Tibial nerve (tissue), 4 donors: ENCODE data around the gene DDB1. TPM values are rescaled to one million over a fixed set of nuclear protein-coding genes. Genes with fewer than 3 reads are reported as not detected.
A peak's percentile ranks its signal among the peaks of the same experiment; 100 is the strongest.

ENCODE experiments used
- DNase-seq, 2 donors: peaks; one replicate each; pipeline ENCODE4 v3.0.0-alpha.2; 2019; ENCODE audit warnings: low spot score in 2 of 2
- H3K27ac ChIP-seq, 4 donors: fragments of 200-600 bp; sonication (generic) in 3 of 4; one replicate each; pipeline ENCODE4 v1.5.1; 2017 to 2019; ENCODE audit warnings: mild to moderate bottlenecking in 1 of 4
- H3K27me3 ChIP-seq, 2 donors: fragments of 200-600 bp; sonication (generic) in 1 of 2; one replicate each; pipeline versions ENCODE4 v1.5.1 to v1.6.0; 2017 to 2019
- H3K36me3 ChIP-seq, 3 donors: fragments of 200-600 bp; sonication (generic); one replicate each; pipeline ENCODE4 v1.5.1; 2018 to 2019
- H3K4me1 ChIP-seq, 4 donors: fragments of 200-600 bp; sonication (generic) in 3 of 4; one replicate each; pipeline ENCODE4 v1.5.1; 2017 to 2019
- H3K4me3 ChIP-seq, 4 donors: fragments of 200-600 bp; sonication (generic) in 3 of 4; one replicate each; pipeline ENCODE4 v1.5.1; 2017 to 2019; ENCODE audit warnings: mild to moderate bottlenecking in 1 of 4, moderate library complexity in 1 of 4
- H3K9me3 ChIP-seq, 4 donors: fragments of 200-600 bp; sonication (generic) in 3 of 4; one replicate each; pipeline ENCODE4 v1.5.1; 2017 to 2019
- CTCF ChIP-seq, 5 experiments: fragments of 200-600 bp in 3 of 5; fragments of 450-650 bp in 2 of 5; sonication (generic) in 3 of 5; IDR thresholded peaks; one replicate each; pipeline ENCODE4 v1.5.1; 2016 to 2019; ENCODE audit warnings: antibody characterized with exemption in 5 of 5, mild to moderate bottlenecking in 3 of 5, moderate library complexity in 2 of 5
- EP300 ChIP-seq, 2 donors: sonication (generic); formaldehyde crosslinking; IDR thresholded peaks; one replicate each; pipeline ENCODE4 v1.6.1; 2017; ENCODE audit warnings: antibody characterized with exemption in 2 of 2, mild to moderate bottlenecking in 1 of 2
- POLR2A ChIP-seq, 2 donors: fragments of 450-650 bp; IDR thresholded peaks; one replicate each; pipeline ENCODE4 v1.6.1; 2017; ENCODE audit warnings: antibody characterized with exemption in 2 of 2, mild to moderate bottlenecking in 2 of 2, moderate library complexity in 2 of 2
- WGBS, 2 donors: methylation state at CpG; one replicate each; pipeline ENCODE4 v1.1.5; 2018; 5-methylcytosine and 5-hydroxymethylcytosine counted together
- total RNA-seq, 4 donors: library from RNA; depleted of rRNA; stranded (reverse); fragments of >200 nt; gene quantifications; one replicate each; pipeline ENCODE4 v1.1.0, GENCODE V29; 2016

Gene DDB1
- 100 to 1,000 TPM; 100 to 138 (median 113) TPM for total RNA-seq

DNA sequence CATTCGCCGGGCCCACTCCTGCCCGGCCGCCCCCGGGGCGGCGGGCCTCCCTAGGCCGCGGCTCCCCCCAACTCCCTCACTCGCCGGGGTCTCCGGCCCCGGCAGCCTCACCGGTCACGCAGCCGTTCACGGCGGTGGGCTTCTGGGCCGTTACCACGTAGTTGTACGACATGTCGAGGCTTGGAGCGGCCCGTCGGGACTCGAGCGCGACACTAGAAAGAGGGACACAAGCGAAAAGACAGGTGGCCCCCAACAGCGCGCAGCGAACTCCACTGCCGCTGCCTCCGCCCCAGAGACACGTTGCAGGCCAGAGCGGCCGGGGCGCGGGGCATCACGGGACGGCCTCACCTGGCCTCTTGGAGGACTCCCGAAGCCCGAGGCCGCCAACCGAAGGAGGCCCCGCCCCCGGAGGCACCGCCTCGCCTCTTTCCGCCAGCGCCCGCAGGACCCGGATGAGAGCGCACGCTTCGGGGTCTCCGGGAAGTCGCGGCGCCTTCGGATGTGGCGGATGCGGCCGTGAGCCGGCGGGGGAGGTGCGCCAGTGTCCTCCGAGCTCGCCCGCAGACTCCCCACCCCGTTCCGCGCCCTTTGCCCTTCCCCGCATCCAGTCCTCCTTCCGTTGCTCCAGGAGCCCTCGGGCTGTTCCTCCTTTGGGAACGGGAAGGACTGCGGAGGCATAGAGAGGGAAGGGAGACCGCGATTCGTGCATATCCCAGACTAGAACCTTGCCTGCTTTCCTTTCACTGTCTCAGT lies at the start of gene DDB1, which contains the start of gene TKFC:
DDB1 (minus strand) TSS at position 309 of the 753 bp plus-strand sequence; CDS start at position 172, 137 bp downstream.
TKFC (plus strand) TSS at position 432 of the 753 bp plus-strand sequence. CDS start 1,501 bp downstream, outside the sequence.
- H3K27ac ChIP-seq: peak within 1 kb of the TSS; percentile 70 to 97 (median 96)
- no peaks in the 10 kb centered on the region for H3K9me3 ChIP-seq
- H3K4me3 ChIP-seq: peak within 1 kb of the TSS; percentile 55 to 100 (median 99)
- H3K27me3 ChIP-seq: no peaks in the 10 kb centered on the region
- TF ChIP-seq EP300 (IDR thresholded peaks at IDR 0.05) (peak; percentile 72 to 92), POLR2A (IDR thresholded peaks at IDR 0.05) (peak; percentile 59 to 82), CTCF (IDR thresholded peaks at IDR 0.05) (peak in 2 of 5 experiments; percentile 39 to 50)
- peaks cover 0 to 26% (median 0%) of the 10 kb centered on the region in 3 donors for H3K36me3 ChIP-seq
- H3K4me1 ChIP-seq: peaks cover 0 to 73% (median 20%) of the 10 kb centered on the region in 4 donors
- WGBS, 2 donors: 1% methylated on average over 34 to 62 of the region's 81 CpGs
- DNase-seq: peak; percentile 85

DNA sequence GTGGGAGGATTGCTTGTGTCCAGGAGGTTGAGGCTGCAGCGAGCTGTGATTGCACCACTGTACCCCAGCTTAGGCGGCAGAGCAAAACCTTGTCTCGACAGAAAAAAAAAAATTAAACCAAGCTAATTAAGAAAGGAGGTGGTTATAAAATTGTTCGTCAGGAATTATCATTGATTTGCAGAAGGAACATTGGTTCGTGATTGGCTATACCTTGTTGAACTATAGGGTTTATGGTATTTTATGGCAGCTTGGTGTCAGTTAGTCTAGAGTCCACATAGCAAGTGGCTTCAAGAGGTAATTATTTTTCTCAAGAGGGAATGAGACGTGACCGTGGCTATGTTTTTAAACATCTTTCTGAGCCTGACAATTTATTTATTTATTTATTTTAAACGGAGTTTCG lies 48.0 kb upstream of the DDB1 start:
- peaks cover 0 to 22% (median 2%) of the 10 kb centered on the region in 4 donors for H3K4me1 ChIP-seq
- no peaks in the 10 kb centered on the region for H3K27me3 ChIP-seq
- WGBS, 2 donors: 96 to 97% methylated on average over 9 of the region's 9 CpGs
- no peak for TF ChIP-seq EP300 (IDR thresholded peaks at IDR 0.05)
- no peak for TF ChIP-seq CTCF (IDR thresholded peaks at IDR 0.05)
- TF ChIP-seq POLR2A (IDR thresholded peaks at IDR 0.05): no peak
- H3K4me3 ChIP-seq: no peak overlapping the region
- DNase-seq: no peak
- H3K36me3 ChIP-seq: peaks cover 0 to 15% (median 0%) of the 10 kb centered on the region in 3 donors
- no peaks in the 10 kb centered on the region for H3K9me3 ChIP-seq
- no peak overlapping the region for H3K27ac ChIP-seq

- 71 to 78% methylated on average over 5 of the region's 5 CpGs for WGBS, 2 donors
These were observed 45.9 kb upstream of the DDB1 start for GRCh38 chr11:61378713-61379313.

DNA sequence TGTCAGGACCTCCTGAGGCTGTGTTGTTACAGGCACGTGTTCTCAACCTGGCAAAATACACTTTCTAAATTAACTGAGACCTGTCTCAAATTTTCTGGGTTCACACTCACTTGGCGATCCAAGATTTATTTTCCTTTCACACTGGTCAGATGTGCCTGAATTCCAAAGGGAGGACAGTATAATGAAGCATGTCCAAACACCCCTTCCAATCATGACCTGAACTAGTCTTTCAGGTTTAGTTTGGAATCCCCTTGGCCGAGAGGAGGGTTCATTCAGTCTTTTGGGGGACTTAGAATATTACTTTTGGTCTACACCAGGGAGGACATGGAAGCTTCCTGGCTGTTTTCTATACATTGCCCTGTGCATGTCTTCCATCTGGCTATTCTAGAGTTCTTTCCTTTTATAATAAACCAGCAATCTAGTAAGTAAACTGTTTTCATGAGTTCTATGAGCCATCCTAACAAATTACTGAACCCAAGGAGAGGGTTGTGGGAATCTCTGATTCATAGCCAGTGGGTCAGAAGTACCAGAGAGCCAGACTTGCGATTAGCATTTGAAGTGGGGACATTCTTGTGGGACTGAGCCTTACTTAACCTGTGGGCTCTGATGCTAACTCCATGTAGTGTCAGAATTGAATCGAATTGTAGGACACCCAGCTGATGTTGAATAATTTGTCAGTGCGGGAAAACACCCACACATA lies 44.7 kb upstream of the DDB1 start:
- H3K9me3 ChIP-seq: no peaks in the 10 kb centered on the region
- 87 to 92% methylated on average over 6 of the region's 6 CpGs for WGBS, 2 donors
- no peak for DNase-seq
- H3K27ac ChIP-seq: no peak overlapping the region
- no peak overlapping the region for H3K4me3 ChIP-seq
- TF ChIP-seq CTCF (IDR thresholded peaks at IDR 0.05): no peak
- TF ChIP-seq POLR2A (IDR thresholded peaks at IDR 0.05): no peak
- no peak for TF ChIP-seq EP300 (IDR thresholded peaks at IDR 0.05)
- H3K27me3 ChIP-seq: no peaks in the 10 kb centered on the region
- H3K36me3 ChIP-seq: peaks cover 0 to 33% (median 0%) of the 10 kb centered on the region in 3 donors
- peaks cover 0 to 20% (median 0%) of the 10 kb centered on the region in 4 donors for H3K4me1 ChIP-seq

More at GRCh38 chr11:61378713-61379313, 45.9 kb upstream of the DDB1 start:
- no peak for TF ChIP-seq POLR2A (IDR thresholded peaks at IDR 0.05)
- peak; percentile 11 to 90 for TF ChIP-seq EP300 (IDR thresholded peaks at IDR 0.05)
- peak overlapping the region in 3 of 4 donors; percentile 46 to 80 (median 50) for H3K27ac ChIP-seq
- H3K9me3 ChIP-seq: no peaks in the 10 kb centered on the region
- no peaks in the 10 kb centered on the region for H3K27me3 ChIP-seq
- peaks cover 0 to 15% (median 0%) of the 10 kb centered on the region in 4 donors for H3K4me1 ChIP-seq
- H3K36me3 ChIP-seq: peaks cover 0 to 33% (median 0%) of the 10 kb centered on the region in 3 donors
- DNase-seq: peak; percentile 37 to 74
- H3K4me3 ChIP-seq: no peak overlapping the region

GRCh38 chr11:61375761-61376108 lies 42.8 kb upstream of the DDB1 start:
- peaks cover 0 to 22% (median 0%) of the 10 kb centered on the region in 4 donors for H3K4me1 ChIP-seq
- no peak overlapping the region for H3K4me3 ChIP-seq
- DNase-seq: peak in 1 of 2 donors; percentile 36
- peaks cover 0 to 43% (median 0%) of the 10 kb centered on the region in 3 donors for H3K36me3 ChIP-seq
- WGBS, 2 donors: 83 to 89% methylated on average over 6 of the region's 6 CpGs
- H3K27ac ChIP-seq: no peak overlapping the region
- no peaks in the 10 kb centered on the region for H3K9me3 ChIP-seq
- TF ChIP-seq CTCF (IDR thresholded peaks at IDR 0.05) (no peak), EP300 (IDR thresholded peaks at IDR 0.05) (peak in 1 of 2 donors; percentile 52), POLR2A (IDR thresholded peaks at IDR 0.05) (no peak)
- no peaks in the 10 kb centered on the region for H3K27me3 ChIP-seq
